ENCODE measurements around the gene CRELD2. TPM values are rescaled to one million over a fixed set of nuclear protein-coding genes. Genes with fewer than 3 reads are reported as not detected.

CRELD2 gene
- total and polyA plus RNA-seq, 7 donors: 8.8 to 14.1 (median 11.6) TPM

DNA sequence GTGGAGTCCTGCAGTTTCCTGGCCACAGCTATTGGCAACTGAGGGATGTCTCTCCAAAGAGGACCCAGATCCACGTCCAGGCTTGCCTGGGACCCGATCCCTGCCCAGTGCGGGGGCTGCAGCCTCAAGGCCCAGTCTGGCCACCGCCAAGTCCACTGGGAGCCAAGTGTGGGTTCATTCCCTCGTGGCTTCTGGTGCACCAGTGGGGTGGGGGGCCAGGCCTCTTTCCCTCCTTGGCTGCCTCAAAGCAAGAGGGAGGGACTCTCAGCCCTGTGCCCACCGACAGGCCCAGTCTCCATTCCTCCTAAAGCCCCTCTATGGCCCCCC is 28.8 kb downstream of the CRELD2 start:
- ATAC-seq: no peak
- 79 to 91% (median 86%) methylated on average over 6 of the region's 6 CpGs for WGBS, 3 donors
- H3K4me1 ChIP-seq: no peaks in the 10 kb centered on the region
- TF ChIP-seq, protein P1, sequence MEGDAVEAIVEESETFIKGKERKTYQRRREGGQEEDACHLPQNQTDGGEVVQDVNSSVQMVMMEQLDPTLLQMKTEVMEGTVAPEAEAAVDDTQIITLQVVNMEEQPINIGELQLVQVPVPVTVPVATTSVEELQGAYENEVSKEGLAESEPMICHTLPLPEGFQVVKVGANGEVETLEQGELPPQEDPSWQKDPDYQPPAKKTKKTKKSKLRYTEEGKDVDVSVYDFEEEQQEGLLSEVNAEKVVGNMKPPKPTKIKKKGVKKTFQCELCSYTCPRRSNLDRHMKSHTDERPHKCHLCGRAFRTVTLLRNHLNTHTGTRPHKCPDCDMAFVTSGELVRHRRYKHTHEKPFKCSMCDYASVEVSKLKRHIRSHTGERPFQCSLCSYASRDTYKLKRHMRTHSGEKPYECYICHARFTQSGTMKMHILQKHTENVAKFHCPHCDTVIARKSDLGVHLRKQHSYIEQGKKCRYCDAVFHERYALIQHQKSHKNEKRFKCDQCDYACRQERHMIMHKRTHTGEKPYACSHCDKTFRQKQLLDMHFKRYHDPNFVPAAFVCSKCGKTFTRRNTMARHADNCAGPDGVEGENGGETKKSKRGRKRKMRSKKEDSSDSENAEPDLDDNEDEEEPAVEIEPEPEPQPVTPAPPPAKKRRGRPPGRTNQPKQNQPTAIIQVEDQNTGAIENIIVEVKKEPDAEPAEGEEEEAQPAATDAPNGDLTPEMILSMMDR (IDR thresholded peaks at IDR 0.05): no peak
- no peaks in the 10 kb centered on the region for H3K27me3 ChIP-seq (ENCODE audit: insufficient read depth in 3 of 3, low read length in 2 of 3)
- H3K27ac ChIP-seq: no peak overlapping the region
- intact Hi-C loops (cut with DNase I): no loop called here
- H3K36me3 ChIP-seq (ENCODE audit: insufficient read depth in 1 of 2, low read depth in 1 of 2): no peaks in the 10 kb centered on the region
- no peak for DNase-seq
- H3K9me3 ChIP-seq: no peaks in the 10 kb centered on the region
- no peak overlapping the region for H3K4me3 ChIP-seq

DNA sequence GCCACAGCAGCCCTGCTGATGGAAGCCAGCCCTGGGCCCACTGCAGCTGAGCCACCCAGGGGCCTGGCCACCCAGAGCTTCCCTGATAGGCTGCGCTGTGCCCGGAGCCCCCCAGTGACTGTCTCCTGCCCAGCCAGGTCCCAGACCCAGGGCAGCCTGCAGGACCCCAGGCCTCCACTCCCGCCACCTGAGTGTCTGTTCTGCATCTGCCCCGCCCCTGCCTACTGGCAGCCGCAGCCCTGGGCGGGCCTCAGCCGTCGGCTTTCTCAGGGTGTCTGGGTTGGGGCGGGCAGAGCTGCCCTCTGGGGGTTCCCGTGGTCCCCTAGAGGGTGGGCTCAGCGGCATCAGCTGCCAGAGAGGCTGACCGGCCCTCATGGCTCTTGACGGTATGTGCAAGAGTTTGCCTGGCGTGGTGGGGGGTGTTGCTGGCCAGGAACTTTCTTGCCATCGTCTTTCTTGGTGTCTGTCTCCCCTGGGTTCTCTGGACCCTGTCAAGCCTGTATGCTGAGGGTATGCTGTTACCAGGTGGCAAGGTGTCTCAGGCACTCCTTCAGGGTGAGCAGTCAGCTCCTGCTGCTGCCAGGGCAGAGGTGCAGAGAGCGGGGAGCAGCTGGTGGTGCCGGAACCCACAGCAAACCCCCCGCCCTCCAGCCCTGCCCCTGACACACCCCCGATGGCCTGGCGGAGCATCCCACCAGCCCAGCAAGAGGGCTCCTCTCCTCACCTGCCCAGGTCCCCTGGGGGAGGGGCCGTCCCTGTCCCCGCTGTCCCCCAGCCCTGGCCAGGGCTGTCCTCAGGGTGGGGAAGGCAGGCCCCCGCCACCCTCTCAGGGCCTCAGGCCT is 29.9 kb downstream of the CRELD2 start:
- WGBS, 3 donors: 89 to 94% (median 93%) methylated on average over 21 to 23 of the region's 23 CpGs
- no peak overlapping the region for H3K27ac ChIP-seq
- H3K4me3 ChIP-seq: no peak overlapping the region
- intact Hi-C loops (cut with DNase I): no loop called here
- no peak for ATAC-seq
- TF ChIP-seq, protein P1 (IDR thresholded peaks at IDR 0.05): no peak
- no peaks in the 10 kb centered on the region for H3K36me3 ChIP-seq (ENCODE audit: insufficient read depth in 1 of 2, low read depth in 1 of 2)
- DNase-seq: no peak
- H3K4me1 ChIP-seq: peaks cover 7% of the 10 kb centered on the region
- H3K9me3 ChIP-seq: no peaks in the 10 kb centered on the region
- H3K27me3 ChIP-seq (ENCODE audit: insufficient read depth in 3 of 3, low read length in 2 of 3): no peaks in the 10 kb centered on the region

DNA sequence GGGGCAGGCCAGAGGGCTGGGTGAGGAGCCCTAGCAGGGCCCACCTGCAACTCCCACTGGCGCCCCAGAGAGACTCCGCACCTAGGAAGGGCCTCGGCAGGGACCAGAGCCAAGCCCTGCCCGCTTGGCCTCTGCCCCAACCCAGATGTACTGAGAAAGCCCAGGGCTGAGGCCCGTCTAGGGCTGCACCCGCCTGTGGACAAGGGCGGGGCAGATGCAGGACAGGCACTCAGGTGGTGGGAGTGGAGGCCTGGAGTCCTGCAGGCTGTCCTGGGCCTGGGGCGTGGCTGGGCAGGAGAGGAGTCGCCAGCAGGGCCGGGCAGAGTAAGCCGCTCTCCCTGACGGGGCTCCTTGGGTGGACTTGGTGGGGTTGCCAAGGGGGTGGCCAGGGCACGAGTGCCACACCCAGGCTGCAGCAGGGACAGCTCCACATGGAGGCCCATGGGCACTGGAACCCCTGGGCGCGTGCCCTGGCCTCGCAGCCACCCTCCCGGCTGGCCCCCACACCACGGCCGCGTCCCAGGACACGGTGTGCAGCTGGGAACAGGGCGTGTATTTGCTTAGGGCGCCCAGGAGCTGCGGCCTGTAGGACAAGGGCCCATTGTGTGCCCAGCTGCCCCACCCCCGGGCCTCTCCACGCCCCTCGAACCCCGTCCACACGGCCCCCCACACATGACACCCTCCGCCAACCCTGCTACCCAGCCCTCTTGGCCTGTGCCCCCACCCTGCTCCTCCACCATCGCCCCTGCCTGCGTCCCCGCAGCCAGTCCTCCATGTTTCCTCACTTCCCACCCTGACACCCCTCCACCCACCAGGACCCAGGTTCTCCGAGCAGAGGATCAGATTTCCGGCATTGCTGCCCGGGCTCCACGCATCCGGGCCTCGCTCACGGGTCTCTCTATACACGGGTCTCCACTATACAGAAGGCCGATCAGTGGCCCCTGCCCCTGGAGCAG is 30.8 kb downstream of the CRELD2 start:
- peak in 1 of 4 donors; percentile 6 for ATAC-seq

DNA sequence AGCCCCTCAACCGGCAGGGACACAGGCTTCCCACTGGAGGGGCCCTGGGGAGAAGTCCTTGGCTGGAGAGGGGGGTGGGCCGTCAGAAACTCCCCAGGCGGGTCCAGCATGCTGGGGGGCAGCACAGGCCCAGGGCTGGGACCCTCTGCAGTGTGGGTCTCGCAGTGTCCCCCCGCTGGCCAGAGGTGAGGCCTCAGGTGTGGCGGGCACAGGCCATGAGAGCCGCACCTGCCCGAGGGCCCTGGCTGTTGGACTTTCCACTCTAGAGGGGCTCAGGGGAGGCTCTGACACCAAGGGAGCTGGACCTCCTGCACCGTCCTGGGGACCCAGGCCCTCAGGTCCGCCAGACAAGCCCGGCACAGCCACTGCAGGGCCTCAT is 31.5 kb downstream of the CRELD2 start:
- H3K27me3 ChIP-seq (ENCODE audit: insufficient read depth in 3 of 3, low read length in 2 of 3): no peaks in the 10 kb centered on the region
- DNase-seq: no peak
- no peak overlapping the region for H3K4me3 ChIP-seq
- H3K36me3 ChIP-seq (ENCODE audit: insufficient read depth in 1 of 2, low read depth in 1 of 2): no peaks in the 10 kb centered on the region
- 83 to 94% (median 94%) methylated on average over 6 to 11 of the region's 11 CpGs for WGBS, 3 donors
- no peaks in the 10 kb centered on the region for H3K9me3 ChIP-seq
- TF ChIP-seq, protein P1 (IDR thresholded peaks at IDR 0.05): no peak
- intact Hi-C loops (cut with DNase I): no loop called here
- no peak for ATAC-seq
- H3K4me1 ChIP-seq: peaks cover 21% of the 10 kb centered on the region
- H3K27ac ChIP-seq: no peak overlapping the region

More for the DNA sequence above, 30.8 kb downstream of the CRELD2 start:
- peaks cover 16% of the 10 kb centered on the region for H3K4me1 ChIP-seq
- H3K27ac ChIP-seq: no peak overlapping the region
- intact Hi-C loops (cut with DNase I): no loop called here
- no peak overlapping the region for H3K4me3 ChIP-seq
- WGBS, 3 donors: 78 to 88% (median 79%) methylated on average over 39 to 42 of the region's 42 CpGs
- H3K36me3 ChIP-seq (ENCODE audit: insufficient read depth in 1 of 2, low read depth in 1 of 2): no peaks in the 10 kb centered on the region
- H3K27me3 ChIP-seq (ENCODE audit: insufficient read depth in 3 of 3, low read length in 2 of 3): no peaks in the 10 kb centered on the region
- no peaks in the 10 kb centered on the region for H3K9me3 ChIP-seq
- TF ChIP-seq, protein P1 (IDR thresholded peaks at IDR 0.05): no peak
- no peak for DNase-seq

Data from psoas muscle (tissue), 8 donors.